ENCODE measurements around the gene HPD.

The HPD gene

GRCh38 chr12:121827351-121828099 lies 31.1 kb downstream of the HPD start:
- no peak for DNase-seq

GRCh38 chr12:121826318-121827150 lies 32.1 kb downstream of the HPD start:
- DNase-seq: no peak

GRCh38 chr12:121825041-121825523 lies 33.6 kb downstream of the HPD start:
- no peak for DNase-seq

GRCh38 chr12:121823727-121824115 lies 34.9 kb downstream of the HPD start:
- DNase-seq: no peak

- DNase-seq: no peak
Measured at GRCh38 chr12:121823101-121823726, 35.4 kb downstream of the HPD start.

- no peak for DNase-seq
Measured at GRCh38 chr12:121822393-121823100, 36.1 kb downstream of the HPD start.

- DNase-seq: no peak
Measured at GRCh38 chr12:121820056-121820455, 38.6 kb downstream of the HPD start.

- no peak for DNase-seq
Measured at GRCh38 chr12:121819212-121819949, 39.3 kb downstream of the HPD start.

- no peak for DNase-seq
Measured at GRCh38 chr12:121817648-121818043, 41.0 kb downstream of the HPD start.

GRCh38 chr12:121816925-121817647 lies 41.6 kb downstream of the HPD start:
- DNase-seq: no peak

GRCh38 chr12:121815263-121815662 lies 43.4 kb downstream of the HPD start:
- no peak for DNase-seq

GRCh38 chr12:121814429-121815119 lies 44.1 kb downstream of the HPD start:
- DNase-seq: no peak

GRCh38 chr12:121813951-121814350 lies 44.7 kb downstream of the HPD start:
- DNase-seq: no peak

- no peak for DNase-seq
Measured at GRCh38 chr12:121812921-121813896, 45.5 kb downstream of the HPD start.

- no peak for DNase-seq
Measured at GRCh38 chr12:121812320-121812871, 46.3 kb downstream of the HPD start.

- DNase-seq: peak; percentile 73
Measured at GRCh38 chr12:121811434-121812319, 47.0 kb downstream of the HPD start.

GRCh38 chr12:121810833-121811433 lies 47.7 kb downstream of the HPD start:
- no peak for DNase-seq

All from activated CD8-positive, alpha-beta memory T cell treated with anti-CD3 and anti-CD28 coated beads, Interleukin-2, amount 50 U/mL, for 4 hours (primary cell).